GM18498 (cell line): Measurements from ENCODE around the gene TTC39A.
"Not testable (repeated sequence)": the region's sequence is repeated elsewhere in the genome, so short reads cannot be mapped to it uniquely, and the experiment has no call there.

Source experiments
- ATAC-seq: cut with Tn5 transposase; IDR thresholded peaks from one replicate; pipeline ENCODE4 v1.9.1; 2021; ENCODE audit warnings: mild to moderate bottlenecking, moderate library complexity; ENCODE audit not compliant: unreplicated experiment

The TTC39A gene

GRCh38 chr1:51340380-51340779 is 10.0 kb upstream of the TTC39A start:
- ATAC-seq, result no peak

GRCh38 chr1:51336711-51337110 is 6.3 kb upstream of the TTC39A start:
- ATAC-seq, result no peak

DNA sequence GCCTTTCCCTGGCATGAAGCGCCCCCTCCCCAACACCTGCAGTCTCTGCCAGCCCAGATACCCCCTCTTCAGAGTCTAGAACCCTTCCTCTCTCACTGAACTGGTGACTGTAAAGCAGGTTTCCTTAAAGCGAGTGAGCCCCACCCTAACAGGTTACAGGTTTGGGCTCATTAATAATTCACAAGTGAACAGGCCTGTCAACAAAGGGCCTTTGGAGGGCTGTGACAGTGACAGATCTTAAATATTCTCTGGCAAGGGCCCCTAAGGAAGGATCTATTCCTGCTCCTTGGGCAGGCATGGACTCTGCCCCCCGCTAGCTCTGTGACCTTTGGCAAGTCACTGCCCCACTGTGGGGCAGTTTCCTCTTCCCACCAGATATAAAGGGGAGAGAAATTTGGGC is 5.6 kb upstream of the TTC39A start:
- ATAC-seq, result no peak

DNA sequence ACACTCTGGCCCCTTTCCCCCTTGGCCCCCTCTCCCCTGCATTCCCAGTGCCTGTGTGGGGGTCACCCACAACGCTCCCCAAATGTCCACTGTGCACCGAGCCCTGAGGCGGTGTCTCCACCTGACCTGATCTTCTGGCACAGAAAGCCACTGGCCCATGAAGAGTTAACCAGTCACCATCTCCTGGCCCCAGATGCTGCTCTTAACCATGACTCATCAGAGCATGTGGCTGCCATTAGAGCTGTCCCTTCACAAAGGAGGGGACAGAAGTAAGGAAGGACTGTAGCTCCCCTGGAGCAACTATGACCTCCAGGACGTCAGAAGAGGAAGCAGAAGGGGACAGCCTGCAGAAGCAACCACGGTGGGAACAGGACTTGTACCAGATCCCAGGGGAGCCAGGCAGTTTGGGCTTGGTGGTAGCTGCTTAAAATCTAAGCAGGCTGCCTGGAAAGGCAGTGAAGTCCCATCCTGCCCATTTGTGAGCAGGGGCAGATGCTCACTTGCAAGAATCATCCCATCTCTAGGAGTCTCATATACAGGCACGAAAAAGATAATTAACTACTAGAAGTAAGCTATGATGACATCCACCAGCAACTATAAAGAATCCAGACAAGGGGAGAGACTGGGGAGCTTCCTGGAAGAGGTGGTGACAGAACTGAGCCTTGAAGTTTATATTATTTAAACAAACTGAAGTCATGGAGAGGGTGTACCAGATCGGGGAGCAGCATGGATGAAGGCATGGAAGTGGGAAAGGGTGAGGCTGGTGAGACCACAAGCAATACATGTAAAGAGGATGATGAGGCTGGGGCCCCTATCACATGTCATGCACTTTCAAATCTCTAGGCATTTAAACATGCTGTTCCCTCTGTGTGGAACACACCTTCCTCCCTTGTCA is 1.1 kb upstream of the TTC39A start:
- no peak for ATAC-seq

DNA sequence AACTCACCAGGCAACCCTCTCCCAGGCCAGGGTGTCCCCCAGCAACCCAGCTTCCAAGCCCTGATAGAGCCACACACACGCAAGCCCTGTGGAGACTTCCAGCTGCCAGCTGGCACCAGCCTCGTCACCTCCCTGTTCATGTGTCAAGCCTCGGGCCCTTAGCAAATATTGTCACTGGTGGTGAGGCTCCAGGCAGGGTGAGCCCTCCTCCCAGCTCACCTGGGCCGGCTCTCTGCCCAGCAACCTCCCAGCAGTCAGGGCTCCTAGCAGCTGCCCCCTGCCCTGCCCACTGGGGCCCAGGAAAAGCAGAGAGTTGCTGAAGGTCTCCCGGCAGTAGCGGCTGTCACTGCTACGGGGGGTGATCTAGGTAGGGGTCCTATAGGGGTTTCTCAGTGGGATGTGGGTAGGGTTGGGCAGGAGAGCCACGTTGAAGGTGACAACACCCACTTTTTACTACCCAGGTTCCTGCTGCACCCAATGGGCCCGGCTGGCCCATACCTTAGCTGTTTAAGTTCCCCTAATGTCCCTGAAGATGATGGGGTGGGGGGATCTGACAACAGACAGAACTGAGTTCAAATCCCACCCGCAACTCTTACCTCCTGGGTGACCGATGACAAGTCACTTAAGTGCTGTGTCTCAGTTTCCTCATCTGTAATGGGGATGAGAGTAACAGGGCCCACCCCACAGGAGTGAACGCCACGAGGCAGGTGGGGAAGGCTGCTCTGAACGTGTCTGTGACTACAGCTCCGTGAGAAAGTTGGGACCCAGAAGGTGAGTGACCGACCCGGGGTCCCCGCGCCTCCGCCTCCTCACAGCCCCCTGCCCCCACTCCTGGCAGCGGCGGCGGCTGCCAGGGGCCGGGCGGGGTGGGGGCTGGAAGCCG is 678 bp downstream of the TTC39A start:
- ATAC-seq, result no peak

DNA sequence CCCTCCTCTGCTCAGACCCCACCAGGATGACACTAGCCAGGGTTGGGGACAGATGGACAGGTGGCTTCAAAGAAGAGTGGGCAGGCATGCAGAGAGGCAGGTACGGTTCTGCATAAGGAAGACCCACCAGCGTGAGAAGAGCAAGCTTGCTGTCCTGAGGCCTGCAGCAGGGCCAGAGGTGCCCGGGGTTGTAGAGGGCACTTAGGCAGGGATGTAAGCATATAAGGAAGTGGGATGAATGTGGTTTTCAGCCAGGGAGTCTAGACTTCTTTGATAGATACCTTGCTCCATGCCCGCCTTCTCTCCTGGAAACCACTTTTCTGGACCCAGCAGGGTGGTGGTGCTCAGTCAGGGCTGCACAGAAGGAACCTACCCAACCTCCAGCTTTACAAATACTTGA is 1.4 kb downstream of the TTC39A start:
- no peak for ATAC-seq

DNA sequence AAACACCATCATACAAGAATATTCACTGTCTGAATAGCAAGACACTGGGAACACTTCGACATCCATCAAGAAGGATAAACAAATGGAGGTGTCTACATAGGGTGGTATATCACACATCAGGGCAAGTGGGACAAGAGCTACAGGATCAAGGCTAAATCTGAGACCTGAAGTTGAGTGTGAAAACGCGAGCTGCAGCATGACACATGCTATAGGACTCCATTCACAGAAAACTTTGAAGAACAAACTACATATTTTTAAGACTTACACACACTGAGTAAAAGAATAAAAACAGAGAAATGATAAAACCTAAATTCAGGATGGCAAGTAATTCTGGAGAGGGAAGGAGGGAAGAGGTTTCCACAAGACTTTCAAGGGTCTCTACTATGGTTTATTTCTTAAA is 2.1 kb downstream of the TTC39A start:
- ATAC-seq, result no peak

GRCh38 chr1:51327386-51327785 is 3.0 kb downstream of the TTC39A start:
- no peak for ATAC-seq

- ATAC-seq, result no peak
These were observed 3.5 kb downstream of the TTC39A start for GRCh38 chr1:51326839-51327238.

DNA sequence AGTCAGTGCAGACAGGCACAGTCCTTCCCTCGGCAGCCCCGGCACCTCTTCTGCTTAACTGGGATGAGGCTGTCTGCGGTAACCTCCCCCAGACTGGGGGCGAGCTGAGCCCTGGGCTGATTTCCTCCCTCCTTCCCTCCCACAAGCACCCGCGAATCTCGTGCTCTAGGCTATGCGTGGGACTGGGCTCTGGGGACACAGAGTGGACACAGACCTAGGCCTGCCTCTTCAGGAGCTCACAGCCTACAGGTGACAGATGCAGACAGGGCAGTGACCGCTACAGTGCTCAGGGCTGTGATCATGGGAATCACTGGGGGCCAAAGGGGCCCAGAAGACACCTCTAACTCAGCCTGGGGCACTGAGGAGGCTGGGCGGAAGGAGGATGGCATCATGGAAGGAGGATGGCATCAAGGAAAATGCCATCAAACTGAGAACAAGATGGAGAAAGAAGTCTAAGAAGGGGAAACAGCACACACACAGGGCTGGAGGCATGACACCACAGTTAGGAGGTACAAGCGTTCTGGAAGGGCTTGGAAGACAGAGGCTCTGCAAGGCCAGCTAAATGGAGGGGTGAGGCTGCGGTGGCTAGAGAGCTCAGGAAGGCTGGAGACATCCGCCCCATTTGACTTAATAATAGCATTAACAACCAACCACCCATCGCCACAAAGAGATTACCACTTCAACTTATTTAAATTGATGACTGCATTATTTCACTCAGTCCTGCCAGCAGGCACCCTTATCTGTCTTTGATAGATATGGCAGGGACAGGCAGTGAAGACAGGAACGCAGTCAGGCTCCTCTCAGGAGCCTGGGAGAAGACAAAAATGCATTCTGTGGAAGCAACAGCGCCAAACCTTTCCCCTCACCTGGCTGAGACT is 4.2 kb downstream of the TTC39A start:
- ATAC-seq, result no peak

- ATAC-seq, result no peak
These were observed 5.0 kb downstream of the TTC39A start for GRCh38 chr1:51325391-51325790.

DNA sequence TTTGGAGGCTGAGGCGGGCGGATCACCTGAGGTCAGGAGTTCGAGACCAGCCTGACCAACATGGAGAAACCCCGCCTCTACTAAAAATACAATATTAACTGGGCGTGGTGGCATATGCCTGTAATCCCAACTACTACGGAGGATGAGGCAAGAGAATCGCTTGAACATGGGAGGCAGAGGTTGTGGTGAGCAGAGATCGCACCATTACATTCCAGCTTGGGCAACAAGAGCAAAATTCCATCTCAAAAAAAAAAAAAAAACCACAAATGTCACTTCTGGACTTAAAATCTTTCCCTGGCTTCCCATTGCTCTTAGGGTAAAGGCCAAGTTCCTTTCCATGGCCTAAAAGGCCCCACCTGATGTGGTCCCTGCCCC is 5.4 kb downstream of the TTC39A start:
- ATAC-seq, result not testable (repeated sequence)

DNA sequence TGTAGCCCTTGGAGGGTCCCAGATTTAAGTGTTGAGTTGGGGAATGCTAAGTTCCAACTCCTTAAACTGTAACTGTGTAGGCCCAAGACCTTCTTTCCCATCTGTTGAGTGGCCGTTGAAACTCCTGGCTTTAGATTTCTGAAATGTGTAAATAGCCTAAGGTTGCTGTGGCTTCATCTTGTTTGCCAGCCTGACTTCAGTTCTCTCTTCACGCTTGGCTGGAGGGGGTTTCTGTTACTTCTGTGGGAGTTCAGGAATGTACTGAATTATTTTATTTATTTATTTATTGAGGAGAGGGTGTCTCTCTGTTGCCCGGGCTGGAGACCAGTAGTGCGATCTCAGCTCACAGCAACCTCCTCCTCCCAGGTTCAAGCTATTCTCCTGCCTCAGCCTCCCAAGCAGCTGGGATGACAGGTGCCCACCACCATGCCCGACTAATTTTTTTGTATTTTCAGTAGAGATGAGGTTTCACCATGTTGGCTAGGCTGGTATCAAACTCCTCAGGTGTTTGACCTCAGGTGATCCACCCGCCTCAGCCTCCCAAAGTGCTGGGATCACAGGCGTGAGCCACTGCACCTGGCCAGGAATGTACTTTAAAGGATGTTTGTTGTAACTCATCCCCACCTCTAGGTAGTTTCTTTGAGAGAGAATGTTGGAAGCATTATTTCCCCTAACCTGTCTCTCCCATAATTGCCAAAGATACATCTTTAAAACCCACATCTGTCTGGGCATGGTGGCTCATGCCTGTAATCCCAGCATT is 5.9 kb downstream of the TTC39A start:
- ATAC-seq, result no peak

DNA sequence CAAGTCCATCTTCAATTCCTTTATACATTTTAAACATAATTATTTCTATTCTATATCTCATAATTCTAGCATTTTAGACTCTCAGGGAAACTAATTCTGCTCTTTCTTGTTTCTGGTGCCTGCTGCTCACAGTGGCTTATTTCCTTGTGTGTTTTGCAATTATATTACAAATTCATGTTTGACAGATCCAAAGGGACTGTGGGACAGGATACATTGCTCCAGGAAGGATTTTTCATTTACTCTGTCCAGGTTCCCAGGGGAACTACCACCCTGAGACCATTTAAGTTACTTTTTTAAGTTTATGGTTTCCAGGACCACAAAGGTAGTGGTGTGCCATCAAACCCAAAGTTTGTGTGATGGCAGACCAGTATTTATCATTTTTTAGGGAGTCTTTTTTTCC is 6.6 kb downstream of the TTC39A start:
- no peak for ATAC-seq

DNA sequence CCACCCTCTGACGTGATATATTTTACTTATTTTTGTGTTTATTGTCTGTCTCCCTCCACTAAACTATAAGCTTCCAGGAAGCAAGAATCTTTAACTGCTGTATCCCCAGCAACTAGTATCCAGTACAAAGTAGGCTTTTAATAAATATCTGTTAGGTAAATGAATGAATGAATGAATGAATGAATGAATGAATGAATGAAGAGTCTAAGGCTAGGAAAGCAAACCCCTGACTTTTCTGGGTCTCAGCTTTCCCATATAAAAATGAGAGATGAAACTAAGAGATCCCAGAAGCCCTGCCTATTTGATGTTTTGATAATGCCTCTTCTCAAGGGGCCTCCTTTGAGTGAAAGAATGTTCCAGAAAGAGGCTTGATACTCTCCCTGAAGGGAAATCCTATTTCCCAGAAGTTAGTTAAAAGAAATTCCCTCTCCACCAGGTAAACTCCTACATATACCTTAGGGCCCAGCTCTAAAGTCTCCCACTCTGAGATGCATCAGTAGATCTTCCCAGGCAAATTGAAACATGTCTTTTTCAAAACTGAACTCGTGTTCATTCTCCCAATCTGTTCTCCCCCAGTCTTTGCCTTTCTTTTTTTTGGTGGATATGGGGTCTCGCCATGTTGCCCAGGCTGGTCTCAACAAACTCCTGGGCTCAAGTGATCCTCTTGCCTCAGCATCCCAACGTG is 7.8 kb downstream of the TTC39A start:
- ATAC-seq, result no peak

GRCh38 chr1:51321924-51322280 is 8.5 kb downstream of the TTC39A start:
- no peak for ATAC-seq

DNA sequence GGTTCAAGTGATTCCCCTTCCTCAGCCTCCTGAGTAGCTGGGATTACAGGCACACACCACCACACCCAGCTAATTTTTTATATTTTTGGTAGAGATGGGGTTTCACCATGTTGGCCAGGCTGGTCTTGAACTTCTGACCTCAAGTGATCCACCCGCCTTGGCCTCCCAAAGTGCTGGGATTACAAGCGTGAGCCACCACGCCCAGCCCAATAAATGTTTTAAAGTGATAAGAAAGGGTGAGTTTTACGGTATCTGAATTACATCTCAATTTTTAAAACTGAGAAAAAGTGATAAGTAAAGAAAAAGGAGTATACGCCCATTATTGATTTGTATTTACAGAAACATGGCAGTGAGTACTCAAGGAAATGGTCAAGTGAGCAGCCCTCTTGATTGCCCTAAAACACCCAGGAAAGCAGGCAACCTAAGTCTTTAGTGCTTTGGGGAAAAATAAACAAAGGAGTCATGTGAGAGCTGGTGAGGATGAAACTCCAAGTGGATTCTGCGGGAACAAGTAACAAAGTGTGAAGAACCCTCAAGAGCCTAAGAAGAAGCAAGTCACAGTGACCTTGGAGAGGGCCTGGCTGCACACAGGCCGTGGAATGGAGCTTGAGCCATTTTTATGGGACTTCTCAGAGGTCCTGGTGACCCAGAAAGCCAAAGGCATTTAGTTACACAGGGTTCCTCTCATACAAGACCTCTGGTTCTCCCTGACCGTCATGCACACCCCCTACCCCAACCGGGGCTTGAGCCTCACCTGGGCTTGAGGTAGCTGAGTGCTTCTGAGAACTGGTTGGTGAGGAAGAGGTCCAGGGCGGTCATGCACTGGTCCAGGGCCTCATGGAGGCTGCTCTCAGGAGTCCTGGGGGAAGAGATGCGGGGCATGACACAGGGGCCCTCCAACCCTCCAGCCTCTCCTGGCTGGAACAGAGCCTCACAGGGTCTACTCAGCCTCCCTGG is 9.1 kb downstream of the TTC39A start:
- ATAC-seq, result no peak

DNA sequence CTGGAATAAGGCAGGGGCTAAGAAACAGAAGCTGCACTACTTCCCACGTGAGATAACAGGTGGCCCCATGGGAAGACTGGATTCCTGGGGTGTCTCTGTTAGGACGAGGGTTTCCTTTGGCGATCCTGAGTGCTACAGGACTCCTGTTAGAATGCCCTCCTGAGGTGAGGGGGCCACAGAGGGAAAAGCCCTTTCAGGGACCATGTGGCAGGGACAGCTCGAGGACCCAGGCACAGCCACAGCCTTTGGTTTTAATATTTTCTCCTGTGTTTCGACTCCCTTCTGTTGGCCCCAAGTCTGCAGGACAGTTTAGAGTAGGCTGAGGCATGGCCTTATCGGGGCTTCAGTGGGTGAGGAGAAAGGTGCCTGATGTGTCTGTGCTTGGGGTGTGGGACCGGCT is 12.6 kb downstream of the TTC39A start:
- ATAC-seq, result no peak

DNA sequence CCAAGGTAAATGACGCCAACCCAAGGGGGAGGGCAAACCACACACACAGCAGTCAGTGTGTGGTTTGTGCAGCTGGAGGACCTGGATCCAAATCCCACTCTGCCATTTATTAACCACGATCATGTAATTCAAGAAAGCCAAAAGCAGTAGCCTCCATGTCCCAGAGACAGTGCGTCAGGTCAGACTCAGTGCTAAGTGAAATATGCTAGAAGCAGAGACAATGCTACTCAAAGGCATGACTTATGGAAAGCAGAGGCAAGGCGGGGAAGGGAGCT is 13.6 kb downstream of the TTC39A start:
- ATAC-seq, result no peak
